Measurements from ENCODE around the gene DPF3.

Gene DPF3

GRCh38 chr14:72904840-72905561 is 11.1 kb upstream of the DPF3 start:
- peaks cover 0 to 4% of the 10 kb centered on the region in 2 donors for H3K4me1 ChIP-seq (ENCODE audit: control insufficient read depth in 2 of 2, insufficient read depth in 1 of 2, low read depth in 1 of 2, low read length in 2 of 2)
- H3K14ac ChIP-seq (ENCODE audit: low read length) = no peak overlapping the region
- H2AK5ac ChIP-seq (ENCODE audit: low read depth, low read length) = no peak overlapping the region
- no peak overlapping the region for H2BK15ac ChIP-seq (ENCODE audit: low read length)
- H4K91ac ChIP-seq (ENCODE audit: low read depth, low read length, poor library complexity) = no peak overlapping the region
- no peaks in the 10 kb centered on the region for H3K9me3 ChIP-seq (replicated peaks in 1 of 2; ENCODE audit: control insufficient read depth in 2 of 2, insufficient read depth in 1 of 2, low read depth in 1 of 2, low read length in 2 of 2)
- no peak overlapping the region for H3K9ac ChIP-seq (ENCODE audit: low read depth, low read length, poor library complexity)
- H2BK12ac ChIP-seq (ENCODE audit: low read length) = no peak overlapping the region
- H3K4ac ChIP-seq (ENCODE audit: low read length) = no peak overlapping the region
- no peaks in the 10 kb centered on the region for H3K79me1 ChIP-seq (ENCODE audit: low read depth, low read length)
- no peak overlapping the region for H3K23ac ChIP-seq (ENCODE audit: low read depth, low read length, poor library complexity)
- H3K4me3 ChIP-seq (ENCODE audit: low read length in 2 of 2) = no peak overlapping the region
- H3K4me2 ChIP-seq (ENCODE audit: insufficient read depth, low read length, poor library complexity, severe bottlenecking) = no peak overlapping the region
- WGBS, 2 donors (ENCODE audit: extremely low coverage in 2 of 2, insufficient read length in 2 of 2, insufficient replicate concordance in 1 of 2) = no CpG with 5 or more reads among the region's 5 CpGs
- H2AFZ ChIP-seq (ENCODE audit: low read length) = no peak overlapping the region
- no peak overlapping the region for H2BK120ac ChIP-seq (ENCODE audit: low read depth, low read length)
- no peak overlapping the region for H3K27ac ChIP-seq (replicated peaks; ENCODE audit: low read length)
- H4K8ac ChIP-seq (ENCODE audit: low read depth, low read length) = no peak overlapping the region
- peaks cover 0 to 18% (median 0%) of the 10 kb centered on the region in 3 experiments for H3K27me3 ChIP-seq (ENCODE audit: control insufficient read depth in 3 of 3, insufficient read depth in 3 of 3, low read depth in 1 of 3, low read length in 3 of 3)
- H3K18ac ChIP-seq (ENCODE audit: low read length) = no peak overlapping the region
- H3K36me3 ChIP-seq (replicated peaks in 1 of 2; ENCODE audit: control insufficient read depth in 2 of 2, insufficient read depth in 2 of 2, low read length in 2 of 2) = no peaks in the 10 kb centered on the region
- no peak overlapping the region for H2BK5ac ChIP-seq (ENCODE audit: low read length)
- peak; percentile 57 for DNase-seq (ENCODE audit: low spot score)

- DNase-seq (ENCODE audit: low spot score) = no peak
- Histone ChIP-seq H3K4ac (ENCODE audit: low read length) (no peak overlapping the region), H3K9me3 (replicated peaks in 1 of 2; ENCODE audit: control insufficient read depth in 2 of 2, insufficient read depth in 1 of 2, low read depth in 1 of 2, low read length in 2 of 2) (no peaks in the 10 kb centered on the region), H2AFZ (ENCODE audit: low read length) (no peak overlapping the region), H3K4me2 (ENCODE audit: insufficient read depth, low read length, poor library complexity, severe bottlenecking) (no peak overlapping the region), H2BK120ac (ENCODE audit: low read depth, low read length) (no peak overlapping the region), H3K9ac (ENCODE audit: low read depth, low read length, poor library complexity) (no peak overlapping the region), H3K18ac (ENCODE audit: low read length) (no peak overlapping the region), H2AK5ac (ENCODE audit: low read depth, low read length) (no peak overlapping the region), H3K27me3 (ENCODE audit: control insufficient read depth in 3 of 3, insufficient read depth in 3 of 3, low read depth in 1 of 3, low read length in 3 of 3) (peaks cover 0 to 26% (median 0%) of the 10 kb centered on the region in 3 experiments), H3K36me3 (replicated peaks in 1 of 2; ENCODE audit: control insufficient read depth in 2 of 2, insufficient read depth in 2 of 2, low read length in 2 of 2) (no peaks in the 10 kb centered on the region), H3K14ac (ENCODE audit: low read length) (no peak overlapping the region), H2BK12ac (ENCODE audit: low read length) (no peak overlapping the region), H3K4me3 (ENCODE audit: low read length in 2 of 2) (no peak overlapping the region), H2BK5ac (ENCODE audit: low read length) (no peak overlapping the region), H3K79me1 (ENCODE audit: low read depth, low read length) (no peaks in the 10 kb centered on the region), H3K23ac (ENCODE audit: low read depth, low read length, poor library complexity) (no peak overlapping the region), H4K8ac (ENCODE audit: low read depth, low read length) (no peak overlapping the region), H4K91ac (ENCODE audit: low read depth, low read length, poor library complexity) (no peak overlapping the region), H3K4me1 (ENCODE audit: control insufficient read depth in 2 of 2, insufficient read depth in 1 of 2, low read depth in 1 of 2, low read length in 2 of 2) (peaks cover 0 to 4% of the 10 kb centered on the region in 2 donors), H3K27ac (replicated peaks; ENCODE audit: low read length) (no peak overlapping the region), H2BK15ac (ENCODE audit: low read length) (no peak overlapping the region)
- WGBS, 2 donors (ENCODE audit: extremely low coverage in 2 of 2, insufficient read length in 2 of 2, insufficient replicate concordance in 1 of 2) = no CpG with 5 or more reads among the region's 1 CpG
These were observed 10.3 kb upstream of the DPF3 start for GRCh38 chr14:72904218-72904617.

GRCh38 chr14:72903716-72904115 is 9.8 kb upstream of the DPF3 start:
- H3K4me2 ChIP-seq (ENCODE audit: insufficient read depth, low read length, poor library complexity, severe bottlenecking) = no peak overlapping the region
- WGBS, 2 donors (ENCODE audit: extremely low coverage in 2 of 2, insufficient read length in 2 of 2, insufficient replicate concordance in 1 of 2) = no CpG with 5 or more reads among the region's 1 CpG

GRCh38 chr14:72902801-72903530 is 9.1 kb upstream of the DPF3 start:
- Histone ChIP-seq H2BK5ac (ENCODE audit: low read length) (no peak overlapping the region), H3K4me3 (ENCODE audit: low read length in 2 of 2) (no peak overlapping the region), H3K36me3 (replicated peaks in 1 of 2; ENCODE audit: control insufficient read depth in 2 of 2, insufficient read depth in 2 of 2, low read length in 2 of 2) (no peaks in the 10 kb centered on the region), H3K14ac (ENCODE audit: low read length) (no peak overlapping the region), H3K9ac (ENCODE audit: low read depth, low read length, poor library complexity) (no peak overlapping the region), H3K27me3 (ENCODE audit: control insufficient read depth in 3 of 3, insufficient read depth in 3 of 3, low read depth in 1 of 3, low read length in 3 of 3) (peaks cover 0 to 36% (median 0%) of the 10 kb centered on the region in 3 experiments), H2BK12ac (ENCODE audit: low read length) (no peak overlapping the region), H3K4me2 (ENCODE audit: insufficient read depth, low read length, poor library complexity, severe bottlenecking) (no peak overlapping the region), H3K23ac (ENCODE audit: low read depth, low read length, poor library complexity) (no peak overlapping the region), H4K91ac (ENCODE audit: low read depth, low read length, poor library complexity) (no peak overlapping the region), H4K8ac (ENCODE audit: low read depth, low read length) (no peak overlapping the region), H3K18ac (ENCODE audit: low read length) (no peak overlapping the region), H2BK15ac (ENCODE audit: low read length) (no peak overlapping the region), H2AK5ac (ENCODE audit: low read depth, low read length) (no peak overlapping the region), H3K27ac (replicated peaks; ENCODE audit: low read length) (no peak overlapping the region), H3K79me1 (ENCODE audit: low read depth, low read length) (no peaks in the 10 kb centered on the region), H2AFZ (ENCODE audit: low read length) (no peak overlapping the region), H3K4me1 (ENCODE audit: control insufficient read depth in 2 of 2, insufficient read depth in 1 of 2, low read depth in 1 of 2, low read length in 2 of 2) (peaks cover 0 to 1% of the 10 kb centered on the region in 2 donors), H2BK120ac (ENCODE audit: low read depth, low read length) (no peak overlapping the region), H3K9me3 (replicated peaks in 1 of 2; ENCODE audit: control insufficient read depth in 2 of 2, insufficient read depth in 1 of 2, low read depth in 1 of 2, low read length in 2 of 2) (no peaks in the 10 kb centered on the region), H3K4ac (ENCODE audit: low read length) (no peak overlapping the region)
- no CpG with 5 or more reads among the region's 5 CpGs for WGBS, 2 donors (ENCODE audit: extremely low coverage in 2 of 2, insufficient read length in 2 of 2, insufficient replicate concordance in 1 of 2)
- no peak for DNase-seq (ENCODE audit: low spot score)

More at GRCh38 chr14:72903716-72904115, 9.8 kb upstream of the DPF3 start:
- no peak overlapping the region for H3K18ac ChIP-seq (ENCODE audit: low read length)
- no peak overlapping the region for H2BK120ac ChIP-seq (ENCODE audit: low read depth, low read length)
- no peak overlapping the region for H3K4me3 ChIP-seq (ENCODE audit: low read length in 2 of 2)
- peaks cover 0 to 4% of the 10 kb centered on the region in 2 donors for H3K4me1 ChIP-seq (ENCODE audit: control insufficient read depth in 2 of 2, insufficient read depth in 1 of 2, low read depth in 1 of 2, low read length in 2 of 2)
- H3K27ac ChIP-seq (replicated peaks; ENCODE audit: low read length) = no peak overlapping the region
- no peak overlapping the region for H2BK12ac ChIP-seq (ENCODE audit: low read length)
- no peak overlapping the region for H4K91ac ChIP-seq (ENCODE audit: low read depth, low read length, poor library complexity)
- no peak overlapping the region for H3K9ac ChIP-seq (ENCODE audit: low read depth, low read length, poor library complexity)
- no peak overlapping the region for H3K4ac ChIP-seq (ENCODE audit: low read length)
- H2BK5ac ChIP-seq (ENCODE audit: low read length) = no peak overlapping the region
- H3K14ac ChIP-seq (ENCODE audit: low read length) = no peak overlapping the region
- no peaks in the 10 kb centered on the region for H3K36me3 ChIP-seq (replicated peaks in 1 of 2; ENCODE audit: control insufficient read depth in 2 of 2, insufficient read depth in 2 of 2, low read length in 2 of 2)
- H2AFZ ChIP-seq (ENCODE audit: low read length) = no peak overlapping the region
- no peak for DNase-seq (ENCODE audit: low spot score)
- no peak overlapping the region for H2AK5ac ChIP-seq (ENCODE audit: low read depth, low read length)
- H3K27me3 ChIP-seq (ENCODE audit: control insufficient read depth in 3 of 3, insufficient read depth in 3 of 3, low read depth in 1 of 3, low read length in 3 of 3) = peaks cover 0 to 31% (median 0%) of the 10 kb centered on the region in 3 experiments
- H3K23ac ChIP-seq (ENCODE audit: low read depth, low read length, poor library complexity) = no peak overlapping the region
- H4K8ac ChIP-seq (ENCODE audit: low read depth, low read length) = no peak overlapping the region
- H3K9me3 ChIP-seq (replicated peaks in 1 of 2; ENCODE audit: control insufficient read depth in 2 of 2, insufficient read depth in 1 of 2, low read depth in 1 of 2, low read length in 2 of 2) = no peaks in the 10 kb centered on the region
- H3K79me1 ChIP-seq (ENCODE audit: low read depth, low read length) = no peaks in the 10 kb centered on the region
- no peak overlapping the region for H2BK15ac ChIP-seq (ENCODE audit: low read length)

Measured in neuronal stem cell (in vitro differentiated cells).